Spleen (tissue), 11 donors: ENCODE results near the gene ITGBL1. TPM values are rescaled to one million over a fixed set of nuclear protein-coding genes. Genes with fewer than 3 reads are reported as not detected.

Experiments used
- DNase-seq: peaks from one replicate; pipeline ENCODE4 v3.0.0-alpha.2; 2020
- H3K27ac ChIP-seq, 8 donors: fragments of 200-600 bp; sonication (generic) in 7 of 8; 1 replicate in 4 of 8; 2 replicates in 4 of 8; pipeline versions ENCODE4 v1.5.0 to v1.8.0; 2016 to 2021; ENCODE audit warnings: inconsistent platforms in 4 of 8, mild to moderate bottlenecking in 4 of 8, moderate library complexity in 1 of 8
- H3K27me3 ChIP-seq, 7 donors: fragments of 200-600 bp; sonication (generic) in 6 of 7; replicated peaks in 1 of 7; 1 replicate in 4 of 7; 2 replicates in 3 of 7; pipeline versions ENCODE4 v1.5.0 to v1.8.0; 2016 to 2021; ENCODE audit warnings: inconsistent platforms in 3 of 7, mild to moderate bottlenecking in 1 of 7
- H3K36me3 ChIP-seq, 6 donors: fragments of 200-600 bp; sonication (generic) in 5 of 6; 1 replicate in 4 of 6; 2 replicates in 2 of 6; pipeline versions ENCODE4 v1.5.0 to v1.8.0; 2016 to 2021; ENCODE audit warnings: inconsistent platforms in 2 of 6
- H3K4me1 ChIP-seq, 6 donors: fragments of 200-600 bp; sonication (generic) in 5 of 6; 1 replicate in 3 of 6; 2 replicates in 3 of 6; pipeline versions ENCODE4 v1.5.0 to v1.8.0; 2016 to 2021; ENCODE audit warnings: inconsistent platforms in 3 of 6
- H3K4me3 ChIP-seq, 8 donors: fragments of 200-600 bp; sonication (generic) in 7 of 8; 1 replicate in 4 of 8; 2 replicates in 4 of 8; pipeline versions ENCODE4 v1.5.0 to v1.8.0; 2016 to 2021; ENCODE audit warnings: inconsistent platforms in 4 of 8, mild to moderate bottlenecking in 4 of 8, moderate library complexity in 2 of 8
- H3K9me3 ChIP-seq, 8 donors: fragments of 200-600 bp; sonication (generic) in 7 of 8; 1 replicate in 4 of 8; 2 replicates in 4 of 8; pipeline versions ENCODE4 v1.5.0 to v1.8.0; 2016 to 2021; ENCODE audit warnings: inconsistent platforms in 4 of 8
- POLR2A ChIP-seq, 3 donors: fragments of 450-650 bp; IDR thresholded peaks; one replicate each; pipeline ENCODE4 v1.5.1; 2017; ENCODE audit warnings: antibody characterized with exemption in 3 of 3, mild to moderate bottlenecking in 1 of 3
- POLR2AphosphoS5 ChIP-seq, 3 donors: sonication (generic); formaldehyde crosslinking; IDR thresholded peaks; one replicate each; pipeline ENCODE4 v1.5.1; 2017; ENCODE audit warnings: antibody characterized with exemption in 3 of 3
- WGBS, 5 donors: extraction: QIAGEN DNeasy Blood & Tissue Kit in 3 of 5; methylation state at CpG; one replicate each; pipeline versions ENCODE4 v1.1.5 to v1.1.7; 2013 to 2018; 5-methylcytosine and 5-hydroxymethylcytosine counted together
- intact Hi-C: fragments of 100-400 bp; cut with DNase I; formaldehyde crosslinking; loops from one replicate; pipeline ENCODE4 v1.15.0; 2023; ENCODE audit warnings: low total_unique reads
- polyA plus RNA-seq, 3 donors: library from polyadenylated mRNA; stranded (reverse); fragments of 200-250 nt; gene quantifications; one replicate each; pipeline ENCODE4 v1.2.1, GENCODE V29; 2013
- total RNA-seq, 7 donors: library from RNA; depleted of rRNA in 3 of 7; stranded (reverse); fragments of >200 nt in 3 of 7; fragmentation: NEBNext Ultra II Directional in 4 of 7; extraction: Animal tissue kit (Norgen Biotek cat#: 25700) in 4 of 7; gene quantifications; one replicate each; pipeline versions ENCODE4 v1.1.0 to v1.2.1, GENCODE V29; 2016 to 2021
- TF ChIP-seq, protein P1 (sequence below), 11 experiments: fragments of 200-600 bp in 7 of 11; fragments of 450-650 bp in 4 of 11; sonication (generic) in 4 of 11; IDR thresholded peaks in 8 of 11; conservative IDR thresholded peaks in 3 of 11; 1 replicate in 7 of 11; 2 replicates in 4 of 11; pipeline versions ENCODE4 v1.4.0 to v1.8.0; 2016 to 2021; ENCODE audit warnings: antibody characterized with exemption in 11 of 11, inconsistent platforms in 4 of 11, mild to moderate bottlenecking in 1 of 11
- donor health status: healthy with polysubstance abuse.
- donor health status: DM: no; HTN: no; CAD: no; lungs with moderate emphysema.
- donor health status: DM: no; HTN: no; CAD: no.
- donor health status: Bipolar disorder and iron deficiency.
- donor health status: healthy.
- donor health status: DM: no; HTN: no; CAD: no.
- donor health status: DM: yes; HTN: yes; CAD: no.

The ITGBL1 gene
- total and polyA plus RNA-seq, 10 donors = 0.48 to 1.6 (median 0.97) TPM; not detected in 1

DNA sequence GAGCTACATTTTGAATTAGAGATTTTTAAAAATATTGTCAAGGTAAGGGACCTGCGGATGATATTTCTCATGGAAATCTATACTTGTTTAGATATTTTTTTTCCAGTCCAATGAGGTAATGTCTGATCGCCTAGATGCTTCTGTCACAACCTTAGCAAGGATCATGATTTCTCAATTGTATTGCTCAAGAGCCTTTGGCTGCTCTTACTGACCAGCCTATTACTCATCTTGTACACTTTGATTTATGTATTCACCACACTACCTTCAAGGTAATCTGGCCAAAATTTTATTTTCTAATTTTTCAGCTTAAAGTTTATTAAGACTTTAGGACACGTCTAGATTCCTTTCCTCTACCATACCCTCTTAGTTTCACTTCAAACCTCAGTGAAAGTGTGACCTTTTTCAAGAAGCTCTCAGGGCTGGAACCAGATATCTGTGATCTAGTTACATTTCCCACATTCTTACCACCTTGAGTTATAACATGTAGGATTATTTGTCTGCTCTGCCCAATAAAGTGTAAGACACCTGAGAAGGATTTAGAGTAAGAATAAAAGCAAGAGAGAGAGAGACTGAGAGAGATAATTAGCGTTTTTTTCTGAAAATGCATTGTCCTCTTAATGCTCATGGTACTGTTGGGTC, 197.1 kb downstream of the ITGBL1 start:
- H3K4me3 ChIP-seq = no peak overlapping the region
- TF ChIP-seq, protein P1, sequence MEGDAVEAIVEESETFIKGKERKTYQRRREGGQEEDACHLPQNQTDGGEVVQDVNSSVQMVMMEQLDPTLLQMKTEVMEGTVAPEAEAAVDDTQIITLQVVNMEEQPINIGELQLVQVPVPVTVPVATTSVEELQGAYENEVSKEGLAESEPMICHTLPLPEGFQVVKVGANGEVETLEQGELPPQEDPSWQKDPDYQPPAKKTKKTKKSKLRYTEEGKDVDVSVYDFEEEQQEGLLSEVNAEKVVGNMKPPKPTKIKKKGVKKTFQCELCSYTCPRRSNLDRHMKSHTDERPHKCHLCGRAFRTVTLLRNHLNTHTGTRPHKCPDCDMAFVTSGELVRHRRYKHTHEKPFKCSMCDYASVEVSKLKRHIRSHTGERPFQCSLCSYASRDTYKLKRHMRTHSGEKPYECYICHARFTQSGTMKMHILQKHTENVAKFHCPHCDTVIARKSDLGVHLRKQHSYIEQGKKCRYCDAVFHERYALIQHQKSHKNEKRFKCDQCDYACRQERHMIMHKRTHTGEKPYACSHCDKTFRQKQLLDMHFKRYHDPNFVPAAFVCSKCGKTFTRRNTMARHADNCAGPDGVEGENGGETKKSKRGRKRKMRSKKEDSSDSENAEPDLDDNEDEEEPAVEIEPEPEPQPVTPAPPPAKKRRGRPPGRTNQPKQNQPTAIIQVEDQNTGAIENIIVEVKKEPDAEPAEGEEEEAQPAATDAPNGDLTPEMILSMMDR (IDR thresholded peaks at IDR 0.05 in 8 of 11, conservative IDR thresholded peaks at IDR 0.05 in 3 of 11) = no peak
- TF ChIP-seq POLR2A (IDR thresholded peaks at IDR 0.05) (no peak), POLR2AphosphoS5 (IDR thresholded peaks at IDR 0.05) (no peak)
- H3K27ac ChIP-seq = no peak overlapping the region
- DNase-seq = no peak
- H3K9me3 ChIP-seq = peaks cover 0 to 4% (median 0%) of the 10 kb centered on the region in 8 donors
- H3K27me3 ChIP-seq = peaks cover 0 to 8% (median 0%) of the 10 kb centered on the region in 7 donors
- H3K36me3 ChIP-seq = no peaks in the 10 kb centered on the region
- 66 to 80% (median 74%) methylated on average over 4 of the region's 4 CpGs for WGBS, 5 donors
- H3K4me1 ChIP-seq = no peaks in the 10 kb centered on the region
- intact Hi-C loops = no loop called here

DNA sequence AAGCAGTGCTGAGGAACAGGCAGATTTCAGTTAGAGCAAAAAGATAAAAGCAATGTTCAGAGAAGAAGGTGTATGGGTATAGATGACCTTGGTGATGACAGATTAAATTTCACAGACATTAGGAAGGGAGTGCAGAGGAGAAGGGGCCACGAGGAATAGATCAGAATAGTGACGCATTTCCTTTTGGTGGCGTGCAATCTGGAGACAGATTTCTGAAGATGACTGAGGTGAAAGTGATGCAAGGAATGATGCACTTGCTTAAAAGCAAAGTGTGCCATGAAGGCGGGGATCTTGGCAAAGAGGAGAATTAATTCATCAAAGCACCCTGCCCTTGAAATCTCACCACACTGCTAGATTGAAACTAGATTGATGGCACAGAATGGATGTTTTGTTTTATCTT, 202.4 kb downstream of the ITGBL1 start:
- H3K27ac ChIP-seq = no peak overlapping the region
- H3K27me3 ChIP-seq = no peaks in the 10 kb centered on the region
- intact Hi-C loops = no loop called here
- H3K36me3 ChIP-seq = no peaks in the 10 kb centered on the region
- TF ChIP-seq POLR2A (IDR thresholded peaks at IDR 0.05) (no peak), POLR2AphosphoS5 (IDR thresholded peaks at IDR 0.05) (no peak)
- TF ChIP-seq, protein P1 (IDR thresholded peaks at IDR 0.05 in 8 of 11, conservative IDR thresholded peaks at IDR 0.05 in 3 of 11) = no peak
- H3K9me3 ChIP-seq = peaks cover 0 to 4% (median 0%) of the 10 kb centered on the region in 8 donors
- DNase-seq = no peak
- H3K4me1 ChIP-seq = no peaks in the 10 kb centered on the region
- no peak overlapping the region for H3K4me3 ChIP-seq
- WGBS, 5 donors = 75 to 82% (median 78%) methylated on average over 4 of the region's 4 CpGs

DNA sequence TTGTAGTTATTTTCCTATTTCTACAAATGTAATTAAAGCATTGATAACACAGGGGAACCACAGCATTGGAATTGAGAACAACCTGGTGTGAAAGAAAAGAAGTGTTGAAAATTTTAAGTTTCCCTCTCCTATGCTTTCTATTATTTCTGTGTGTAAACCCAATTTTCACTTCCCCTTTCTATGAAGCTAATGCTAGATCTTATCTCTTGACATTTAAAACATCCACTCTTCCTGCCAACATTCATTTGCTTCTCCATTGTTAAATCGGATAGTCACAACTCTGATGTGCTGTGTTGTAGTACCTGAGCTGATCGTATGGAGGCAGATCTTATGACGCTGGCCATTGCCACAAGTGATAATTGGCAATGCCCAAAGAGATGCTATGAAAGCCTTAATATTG, 203.0 kb downstream of the ITGBL1 start:
- H3K9me3 ChIP-seq = peaks cover 0 to 4% (median 0%) of the 10 kb centered on the region in 8 donors
- H3K4me3 ChIP-seq = no peak overlapping the region
- TF ChIP-seq POLR2A (IDR thresholded peaks at IDR 0.05) = no peak
- TF ChIP-seq POLR2AphosphoS5 (IDR thresholded peaks at IDR 0.05) = no peak
- TF ChIP-seq, protein P1 (IDR thresholded peaks at IDR 0.05 in 8 of 11, conservative IDR thresholded peaks at IDR 0.05 in 3 of 11) = no peak
- H3K27me3 ChIP-seq = no peaks in the 10 kb centered on the region
- DNase-seq = no peak
- H3K36me3 ChIP-seq = no peaks in the 10 kb centered on the region
- 51 to 63% (median 58%) methylated on average over 3 of the region's 3 CpGs for WGBS, 5 donors
- no peaks in the 10 kb centered on the region for H3K4me1 ChIP-seq
- intact Hi-C loops = no loop called here
- no peak overlapping the region for H3K27ac ChIP-seq

DNA sequence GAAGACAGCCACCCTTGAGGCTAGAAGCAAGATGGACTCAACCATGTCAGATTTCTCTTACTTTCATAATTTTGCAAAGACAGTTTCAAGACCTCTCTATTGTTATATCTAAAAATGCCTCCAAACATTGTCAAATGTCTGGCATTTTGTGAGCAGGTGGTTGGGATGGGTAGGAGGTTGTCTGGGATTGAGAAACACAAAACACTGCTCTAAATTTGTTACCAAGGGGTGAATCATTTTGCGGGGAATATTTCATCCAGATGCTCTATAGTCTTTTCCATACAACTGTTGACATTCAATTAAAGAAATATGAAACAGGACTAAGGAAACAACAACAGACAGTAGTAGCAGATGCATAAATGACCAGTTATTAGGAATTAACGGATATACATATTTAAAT, 208.2 kb downstream of the ITGBL1 start:
- no peaks in the 10 kb centered on the region for H3K36me3 ChIP-seq
- DNase-seq = no peak
- H3K4me3 ChIP-seq = no peak overlapping the region
- no peak overlapping the region for H3K27ac ChIP-seq
- H3K4me1 ChIP-seq = no peaks in the 10 kb centered on the region
- H3K9me3 ChIP-seq = no peaks in the 10 kb centered on the region
- intact Hi-C loops = no loop called here
- no peaks in the 10 kb centered on the region for H3K27me3 ChIP-seq
- TF ChIP-seq POLR2AphosphoS5 (IDR thresholded peaks at IDR 0.05) (no peak), POLR2A (IDR thresholded peaks at IDR 0.05) (no peak)
- TF ChIP-seq, protein P1 (IDR thresholded peaks at IDR 0.05 in 8 of 11, conservative IDR thresholded peaks at IDR 0.05 in 3 of 11) = no peak
- 87 to 96% (median 94%) methylated on average over 2 of the region's 2 CpGs for WGBS, 5 donors
